GM03348 (cell line): Measurements from ENCODE around the gene ACOT7.
A peak's percentile ranks its signal among the peaks of the same experiment; 100 is the strongest.

ENCODE experiments used
- DNase-seq: peaks from one replicate; pipeline ENCODE4 v3.0.0; 2012; ENCODE audit warnings: low spot score

ACOT7 gene

GRCh38 chr1:6343506-6344405 is 49.8 kb downstream of the ACOT7 start:
- DNase-seq, result peak; percentile 92

GRCh38 chr1:6342056-6342455 is 51.5 kb downstream of the ACOT7 start:
- peak; percentile 36 for DNase-seq

- DNase-seq, result no peak
These were observed 54.9 kb downstream of the ACOT7 start for GRCh38 chr1:6338695-6339094.

GRCh38 chr1:6336776-6337622 is 56.6 kb downstream of the ACOT7 start:
- no peak for DNase-seq

GRCh38 chr1:6334261-6334993 is 59.1 kb downstream of the ACOT7 start:
- no peak for DNase-seq

- DNase-seq, result no peak
These were observed 60.7 kb downstream of the ACOT7 start for GRCh38 chr1:6332821-6333220.

GRCh38 chr1:6331543-6332273 is 61.9 kb downstream of the ACOT7 start:
- DNase-seq, result no peak

- peak; percentile 90 for DNase-seq
These were observed 63.1 kb downstream of the ACOT7 start for GRCh38 chr1:6330410-6330911.

GRCh38 chr1:6329851-6330250 is 63.7 kb downstream of the ACOT7 start:
- DNase-seq, result peak; percentile 59

- peak; percentile 63 for DNase-seq
These were observed 64.2 kb downstream of the ACOT7 start for GRCh38 chr1:6329396-6329795.

- no peak for DNase-seq
These were observed 64.9 kb downstream of the ACOT7 start for GRCh38 chr1:6328696-6329095.

- DNase-seq, result no peak
These were observed 65.5 kb downstream of the ACOT7 start for GRCh38 chr1:6328091-6328490.

GRCh38 chr1:6325482-6325881 is 68.1 kb downstream of the ACOT7 start:
- no peak for DNase-seq

GRCh38 chr1:6322161-6322560 is 71.4 kb downstream of the ACOT7 start:
- peak; percentile 26 for DNase-seq

GRCh38 chr1:6321205-6321604 is 72.4 kb downstream of the ACOT7 start:
- no peak for DNase-seq

GRCh38 chr1:6317098-6317760 is 76.3 kb downstream of the ACOT7 start:
- no peak for DNase-seq

- no peak for DNase-seq
These were observed 77.1 kb downstream of the ACOT7 start for GRCh38 chr1:6316240-6317097.

GRCh38 chr1:6314503-6314902 is 79.1 kb downstream of the ACOT7 start:
- no peak for DNase-seq

- DNase-seq, result peak; percentile 20
These were observed 80.0 kb downstream of the ACOT7 start for GRCh38 chr1:6313393-6314200.
